Measurements from ENCODE around the gene PSEN1. TPM values are rescaled to one million over a fixed set of nuclear protein-coding genes. Genes with fewer than 3 reads are reported as not detected.

PSEN1 gene
- total RNA-seq, 1 experiment from 2014 or later, result 49.9 TPM

DNA sequence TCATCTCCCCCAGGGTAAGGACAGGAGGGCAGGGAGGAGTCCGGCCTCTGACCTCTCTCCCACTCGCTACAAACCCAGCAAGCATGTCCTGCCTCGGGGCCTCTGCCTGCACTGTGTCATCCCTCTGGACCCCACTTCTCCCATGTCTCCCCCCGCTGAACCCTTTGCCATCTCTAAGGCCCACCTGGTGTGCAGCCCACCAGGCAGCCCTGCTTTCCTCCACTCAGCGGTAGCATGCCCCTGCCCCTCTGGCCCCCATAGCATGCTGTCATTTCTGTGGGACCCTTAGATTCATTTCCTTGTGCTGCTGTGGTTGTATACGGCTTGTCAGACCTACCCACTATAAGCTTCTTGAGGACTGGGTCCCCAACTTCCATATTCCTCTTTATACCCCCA, 118.7 kb downstream of the PSEN1 start:
- Histone ChIP-seq H3K27ac (ENCODE audit: insufficient read length, low read depth, low read length) (no peak overlapping the region), H2AK5ac (ENCODE audit: insufficient read length, low read length) (no peak overlapping the region), H3K4ac (ENCODE audit: low read depth, low read length) (no peak overlapping the region), H2BK15ac (ENCODE audit: low read depth, low read length) (no peak overlapping the region), H2BK5ac (ENCODE audit: insufficient read length, low read length) (no peak overlapping the region), H3K23me2 (ENCODE audit: insufficient read length, low read depth, low read length, poor library complexity, severe bottlenecking) (no peaks in the 10 kb centered on the region), H3T11ph (ENCODE audit: low read length) (no peak overlapping the region), H2BK20ac (ENCODE audit: low read depth, low read length, poor library complexity, severe bottlenecking) (no peak overlapping the region), H3K79me1 (ENCODE audit: insufficient read depth, low read depth, low read length, poor library complexity, severe bottlenecking) (no peaks in the 10 kb centered on the region), H4K91ac (ENCODE audit: insufficient read length, low read depth, low read length) (no peak overlapping the region), H2AFZ (ENCODE audit: low read length) (no peak overlapping the region), H3K18ac (ENCODE audit: insufficient read length, low read depth, low read length) (no peak overlapping the region), H3K9me3 (ENCODE audit: control insufficient read depth, low read depth, low read length) (no peaks in the 10 kb centered on the region), H3K4me1 (ENCODE audit: insufficient read depth, low read length) (no peaks in the 10 kb centered on the region), H4K5ac (ENCODE audit: insufficient read length, low read depth, low read length) (no peak overlapping the region), H4K20me1 (ENCODE audit: control insufficient read depth, insufficient read depth, insufficient read length) (no peaks in the 10 kb centered on the region), H2BK120ac (ENCODE audit: low read depth, low read length, poor library complexity, severe bottlenecking) (no peak overlapping the region), H3K79me2 (ENCODE audit: insufficient read depth, low read length) (no peaks in the 10 kb centered on the region), H3K9ac (ENCODE audit: extremely low read depth, insufficient read length, low read length) (no peak overlapping the region), H2BK12ac (ENCODE audit: insufficient read length, low read depth, low read length) (no peak overlapping the region), H3K4me2 (ENCODE audit: insufficient read depth, insufficient read length, low read length) (no peak overlapping the region), H3K14ac (ENCODE audit: insufficient read depth, low read length) (no peak overlapping the region), H3K27me3 (ENCODE audit: insufficient read depth, low read length) (no peaks in the 10 kb centered on the region), H3K56ac (ENCODE audit: insufficient read length, low read depth, low read length) (no peak overlapping the region), H3K23ac (ENCODE audit: insufficient read length, low read depth, low read length) (no peak overlapping the region), H4K8ac (replicated peaks; ENCODE audit: insufficient read length, low read depth, low read length) (no peak overlapping the region)
- no peak overlapping the region for H3K4me3 Mint-ChIP-seq
- DNase-seq, result no peak
- peaks cover 0 to 2% (median 0%) of the 10 kb centered on the region in 3 experiments; a peak in 1 of 7 replicates for H3K36me3 Mint-ChIP-seq (ENCODE audit: insufficient read depth in 1 of 3, low read depth in 3 of 3)
- no peaks in the 10 kb centered on the region for H3K27me3 Mint-ChIP-seq (ENCODE audit: low read depth)
- 0 out of 4 replicates have a peak, but pooled peaks cover 2% of the 10 kb centered on the region in 2 experiments for H3K4me1 Mint-ChIP-seq
- no peaks in the 10 kb centered on the region for H3K9me3 Mint-ChIP-seq
- TF ChIP-seq, protein P1, sequence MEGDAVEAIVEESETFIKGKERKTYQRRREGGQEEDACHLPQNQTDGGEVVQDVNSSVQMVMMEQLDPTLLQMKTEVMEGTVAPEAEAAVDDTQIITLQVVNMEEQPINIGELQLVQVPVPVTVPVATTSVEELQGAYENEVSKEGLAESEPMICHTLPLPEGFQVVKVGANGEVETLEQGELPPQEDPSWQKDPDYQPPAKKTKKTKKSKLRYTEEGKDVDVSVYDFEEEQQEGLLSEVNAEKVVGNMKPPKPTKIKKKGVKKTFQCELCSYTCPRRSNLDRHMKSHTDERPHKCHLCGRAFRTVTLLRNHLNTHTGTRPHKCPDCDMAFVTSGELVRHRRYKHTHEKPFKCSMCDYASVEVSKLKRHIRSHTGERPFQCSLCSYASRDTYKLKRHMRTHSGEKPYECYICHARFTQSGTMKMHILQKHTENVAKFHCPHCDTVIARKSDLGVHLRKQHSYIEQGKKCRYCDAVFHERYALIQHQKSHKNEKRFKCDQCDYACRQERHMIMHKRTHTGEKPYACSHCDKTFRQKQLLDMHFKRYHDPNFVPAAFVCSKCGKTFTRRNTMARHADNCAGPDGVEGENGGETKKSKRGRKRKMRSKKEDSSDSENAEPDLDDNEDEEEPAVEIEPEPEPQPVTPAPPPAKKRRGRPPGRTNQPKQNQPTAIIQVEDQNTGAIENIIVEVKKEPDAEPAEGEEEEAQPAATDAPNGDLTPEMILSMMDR (conservative IDR thresholded peaks at IDR 0.05), result no peak
- peak overlapping the region in 2 of 3 experiments; percentile 35 to 67; a peak in 1 of 7 replicates for H3K27ac Mint-ChIP-seq
- no CpG with 5 or more reads among the region's 6 CpGs for WGBS (ENCODE audit: extremely low coverage, insufficient read length, low lambda C conversion rate)
